DMS53 (cell line): ENCODE data around the gene SH3RF2.
A peak's percentile ranks its signal among the peaks of the same experiment; 100 is the strongest.
"Not testable (repeated sequence)": the region's sequence is repeated elsewhere in the genome, so short reads cannot be mapped to it uniquely, and the experiment has no call there.

Experiments used
- DNase-seq: peaks from one replicate; lab custom pipeline; 2025; lab: John Stamatoyannopoulos, UW

The SH3RF2 gene

GRCh38 chr5:145979270-145980223 is 43.2 kb downstream of the SH3RF2 start:
- DNase-seq, result peak; percentile 44

- DNase-seq, result no peak
Observed at GRCh38 chr5:145980259-145980658, 43.9 kb downstream of the SH3RF2 start.

- peak; percentile 31 for DNase-seq
Observed at GRCh38 chr5:145980718-145981117, 44.3 kb downstream of the SH3RF2 start.

GRCh38 chr5:145981589-145982571 is 45.5 kb downstream of the SH3RF2 start:
- DNase-seq, result peak; percentile 87

GRCh38 chr5:145982572-145983318 is 46.4 kb downstream of the SH3RF2 start:
- DNase-seq, result peak; percentile 55

GRCh38 chr5:145983446-145983845 is 47.1 kb downstream of the SH3RF2 start:
- no peak for DNase-seq

- DNase-seq, result no peak
Observed at GRCh38 chr5:145984072-145984471, 47.7 kb downstream of the SH3RF2 start.

- no peak for DNase-seq
Observed at GRCh38 chr5:145987856-145988255, 51.5 kb downstream of the SH3RF2 start.

- no peak for DNase-seq
Observed at GRCh38 chr5:145988993-145989392, 52.6 kb downstream of the SH3RF2 start.

GRCh38 chr5:145989428-145989827 is 53.0 kb downstream of the SH3RF2 start:
- no peak for DNase-seq

- no peak for DNase-seq
Observed at GRCh38 chr5:145990170-145990569, 53.8 kb downstream of the SH3RF2 start.

- no peak for DNase-seq
Observed at GRCh38 chr5:145991044-145991575, 54.7 kb downstream of the SH3RF2 start.

- not testable (repeated sequence) for DNase-seq
Observed at GRCh38 chr5:145993538-145993937, 57.2 kb downstream of the SH3RF2 start.

GRCh38 chr5:145996135-145996534 is 59.8 kb downstream of the SH3RF2 start:
- DNase-seq, result no peak

- no peak for DNase-seq
Observed at GRCh38 chr5:145999208-145999607, 62.8 kb downstream of the SH3RF2 start.

GRCh38 chr5:146000072-146000471 is 63.7 kb downstream of the SH3RF2 start:
- DNase-seq, result no peak

GRCh38 chr5:146001544-146002190 is 65.3 kb downstream of the SH3RF2 start:
- DNase-seq, result peak; percentile 45

- no peak for DNase-seq
Observed at GRCh38 chr5:146002491-146002890, 66.1 kb downstream of the SH3RF2 start.

GRCh38 chr5:146003852-146004251 is 67.5 kb downstream of the SH3RF2 start:
- DNase-seq, result no peak

GRCh38 chr5:146005264-146005663 is 68.9 kb downstream of the SH3RF2 start:
- no peak for DNase-seq

GRCh38 chr5:146005723-146006122 is 69.3 kb downstream of the SH3RF2 start:
- DNase-seq, result no peak
